Measurements from ENCODE around the gene SRGAP3.
A peak's percentile ranks its signal among the peaks of the same experiment; 100 is the strongest.

The SRGAP3 gene

DNA sequence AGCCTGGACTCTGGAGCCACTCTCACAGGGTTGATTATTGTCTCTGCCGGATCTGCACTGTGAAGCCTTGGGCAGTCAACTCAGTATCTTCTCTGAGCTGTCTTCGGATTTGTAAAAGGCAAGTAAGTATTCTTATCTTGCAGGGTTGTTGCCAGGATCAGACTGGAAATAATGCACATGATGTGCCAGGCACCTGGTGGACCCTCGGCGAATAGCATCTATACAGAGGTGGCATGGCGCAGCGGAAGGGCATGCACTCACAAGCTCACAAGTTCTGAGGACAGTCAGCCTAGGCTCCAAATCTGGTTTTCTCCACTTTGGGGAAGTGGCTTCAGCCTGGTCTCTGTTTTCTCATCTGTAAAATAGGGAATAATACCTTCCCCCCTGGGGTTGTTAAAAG is 113.9 kb downstream of the SRGAP3 start (continued):
- TF ChIP-seq ZNF274 (IDR thresholded peaks at IDR 0.05; ENCODE audit: low read length) (no peak), ZNF274 (tag by site-specific recombination; IDR thresholded peaks at IDR 0.05; ENCODE audit: borderline replicate concordance) (no peak), ZNF449 (tag by site-specific recombination; IDR thresholded peaks at IDR 0.05) (no peak)
- TF ChIP-seq, protein P1, sequence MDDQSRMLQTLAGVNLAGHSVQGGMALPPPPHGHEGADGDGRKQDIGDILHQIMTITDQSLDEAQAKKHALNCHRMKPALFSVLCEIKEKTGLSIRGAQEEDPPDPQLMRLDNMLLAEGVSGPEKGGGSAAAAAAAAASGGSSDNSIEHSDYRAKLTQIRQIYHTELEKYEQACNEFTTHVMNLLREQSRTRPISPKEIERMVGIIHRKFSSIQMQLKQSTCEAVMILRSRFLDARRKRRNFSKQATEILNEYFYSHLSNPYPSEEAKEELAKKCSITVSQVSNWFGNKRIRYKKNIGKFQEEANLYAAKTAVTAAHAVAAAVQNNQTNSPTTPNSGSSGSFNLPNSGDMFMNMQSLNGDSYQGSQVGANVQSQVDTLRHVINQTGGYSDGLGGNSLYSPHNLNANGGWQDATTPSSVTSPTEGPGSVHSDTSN (CRISPR knock-in tag; IDR thresholded peaks at IDR 0.05) = no peak

DNA sequence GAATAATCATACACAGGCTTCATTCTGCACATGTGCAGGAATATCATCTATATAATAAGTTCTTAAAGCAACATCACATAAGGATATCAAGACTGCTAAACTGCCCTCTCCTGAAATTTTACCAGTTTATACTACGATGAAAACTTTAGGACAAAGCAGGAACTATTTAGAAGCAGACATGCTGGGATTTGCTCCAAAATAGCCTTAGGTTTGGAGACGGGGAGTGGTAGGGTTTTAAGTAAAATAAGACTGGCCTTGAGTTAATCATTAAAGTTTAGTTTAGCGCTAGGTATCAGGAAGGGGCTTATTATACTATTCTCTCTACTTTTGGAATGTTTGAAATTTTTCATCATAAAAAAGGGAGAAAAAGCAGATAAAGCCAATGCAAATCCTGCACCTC is 115.8 kb downstream of the SRGAP3 start:
- TF ChIP-seq ZNF792 (tag by site-specific recombination; IDR thresholded peaks at IDR 0.05) (no peak), ZNF112 (tag by site-specific recombination; IDR thresholded peaks at IDR 0.05) (no peak), ZNF521 (tag by site-specific recombination; IDR thresholded peaks at IDR 0.05) (no peak), ZNF175 (tag by site-specific recombination; IDR thresholded peaks at IDR 0.05) (no peak), ZNF16 (tag by site-specific recombination; IDR thresholded peaks at IDR 0.05; ENCODE audit: low read depth) (no peak), ZNF155 (tag by site-specific recombination; IDR thresholded peaks at IDR 0.05) (no peak), ZEB2 (tag by site-specific recombination; IDR thresholded peaks at IDR 0.05) (no peak), ZFP69B (tag by site-specific recombination; IDR thresholded peaks at IDR 0.05) (no peak), ZNF560 (tag by site-specific recombination; IDR thresholded peaks at IDR 0.05; ENCODE audit: borderline replicate concordance) (no peak), ZNF274 (IDR thresholded peaks at IDR 0.05; ENCODE audit: low read length) (no peak), ZNF274 (tag by site-specific recombination; IDR thresholded peaks at IDR 0.05; ENCODE audit: borderline replicate concordance) (no peak), ZBTB8A (tag by site-specific recombination; IDR thresholded peaks at IDR 0.05) (no peak)
- TF ChIP-seq, protein P1 (CRISPR knock-in tag; IDR thresholded peaks at IDR 0.05) = no peak
- TF ChIP-seq, protein P2, sequence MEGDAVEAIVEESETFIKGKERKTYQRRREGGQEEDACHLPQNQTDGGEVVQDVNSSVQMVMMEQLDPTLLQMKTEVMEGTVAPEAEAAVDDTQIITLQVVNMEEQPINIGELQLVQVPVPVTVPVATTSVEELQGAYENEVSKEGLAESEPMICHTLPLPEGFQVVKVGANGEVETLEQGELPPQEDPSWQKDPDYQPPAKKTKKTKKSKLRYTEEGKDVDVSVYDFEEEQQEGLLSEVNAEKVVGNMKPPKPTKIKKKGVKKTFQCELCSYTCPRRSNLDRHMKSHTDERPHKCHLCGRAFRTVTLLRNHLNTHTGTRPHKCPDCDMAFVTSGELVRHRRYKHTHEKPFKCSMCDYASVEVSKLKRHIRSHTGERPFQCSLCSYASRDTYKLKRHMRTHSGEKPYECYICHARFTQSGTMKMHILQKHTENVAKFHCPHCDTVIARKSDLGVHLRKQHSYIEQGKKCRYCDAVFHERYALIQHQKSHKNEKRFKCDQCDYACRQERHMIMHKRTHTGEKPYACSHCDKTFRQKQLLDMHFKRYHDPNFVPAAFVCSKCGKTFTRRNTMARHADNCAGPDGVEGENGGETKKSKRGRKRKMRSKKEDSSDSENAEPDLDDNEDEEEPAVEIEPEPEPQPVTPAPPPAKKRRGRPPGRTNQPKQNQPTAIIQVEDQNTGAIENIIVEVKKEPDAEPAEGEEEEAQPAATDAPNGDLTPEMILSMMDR (tag by site-specific recombination; IDR thresholded peaks at IDR 0.05) = no peak
- CTCF ChIA-PET = interaction anchor here (1.1 kb wide), 1 partner anchor 220 kb away, joined by 4 read pairs; no protein-coding TSS in a partner anchor
- Histone ChIP-seq H3K9me3 (ENCODE audit: control insufficient read depth, insufficient read depth, low read depth, low read length) (no peaks in the 10 kb centered on the region), H3K4me1 (ENCODE audit: control insufficient read depth, insufficient read depth, low read length) (peaks cover 8% of the 10 kb centered on the region), H3K27ac (ENCODE audit: extremely low read depth, low read depth, low read length) (no peak overlapping the region), H3K36me3 (ENCODE audit: control insufficient read depth in 2 of 2, insufficient read depth in 1 of 2, low read length in 2 of 2) (no peaks in the 10 kb centered on the region), H3K4me3 (ENCODE audit: low read depth, low read length) (no peak overlapping the region)
- POLR2A ChIA-PET = no interaction called here

GRCh38 chr3:9130345-9131305 is 118.8 kb downstream of the SRGAP3 start:
- peaks cover 8% of the 10 kb centered on the region for H3K4me1 ChIP-seq (ENCODE audit: control insufficient read depth, insufficient read depth, low read length)
- H3K9me3 ChIP-seq (ENCODE audit: control insufficient read depth, insufficient read depth, low read depth, low read length) = no peaks in the 10 kb centered on the region
- H3K27ac ChIP-seq (ENCODE audit: extremely low read depth, low read depth, low read length) = no peak overlapping the region
- H3K36me3 ChIP-seq (ENCODE audit: control insufficient read depth in 2 of 2, insufficient read depth in 1 of 2, low read length in 2 of 2) = no peaks in the 10 kb centered on the region
- ChIA-PET POLR2A (no interaction called here), CTCF (no interaction called here)
- H3K4me3 ChIP-seq (ENCODE audit: low read depth, low read length) = no peak overlapping the region
- TF ChIP-seq ZNF768 (tag by site-specific recombination; IDR thresholded peaks at IDR 0.05) (no peak), SCRT1 (tag by site-specific recombination; IDR thresholded peaks at IDR 0.05; ENCODE audit: borderline replicate concordance) (0 out of 2 replicates have a peak, but pooled peaks have one; percentile 45), ZNF398 (tag by site-specific recombination; IDR thresholded peaks at IDR 0.05) (peak; percentile 7; the same call in 1 of the 2 replicates)
- TF ChIP-seq, protein P3, sequence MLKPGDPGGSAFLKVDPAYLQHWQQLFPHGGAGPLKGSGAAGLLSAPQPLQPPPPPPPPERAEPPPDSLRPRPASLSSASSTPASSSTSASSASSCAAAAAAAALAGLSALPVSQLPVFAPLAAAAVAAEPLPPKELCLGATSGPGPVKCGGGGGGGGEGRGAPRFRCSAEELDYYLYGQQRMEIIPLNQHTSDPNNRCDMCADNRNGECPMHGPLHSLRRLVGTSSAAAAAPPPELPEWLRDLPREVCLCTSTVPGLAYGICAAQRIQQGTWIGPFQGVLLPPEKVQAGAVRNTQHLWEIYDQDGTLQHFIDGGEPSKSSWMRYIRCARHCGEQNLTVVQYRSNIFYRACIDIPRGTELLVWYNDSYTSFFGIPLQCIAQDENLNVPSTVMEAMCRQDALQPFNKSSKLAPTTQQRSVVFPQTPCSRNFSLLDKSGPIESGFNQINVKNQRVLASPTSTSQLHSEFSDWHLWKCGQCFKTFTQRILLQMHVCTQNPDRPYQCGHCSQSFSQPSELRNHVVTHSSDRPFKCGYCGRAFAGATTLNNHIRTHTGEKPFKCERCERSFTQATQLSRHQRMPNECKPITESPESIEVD (tag by site-specific recombination; IDR thresholded peaks at IDR 0.05) = no peak
